Karpas-422 (cell line): ENCODE results near the gene CEACAM1. TPM values are rescaled to one million over a fixed set of nuclear protein-coding genes. Genes with fewer than 3 reads are reported as not detected.

ENCODE experiments used
- DNase-seq: peaks from one replicate; pipeline ENCODE4 v3.0.0-alpha.2; 2015
- H2AFZ ChIP-seq: fragments of 200-600 bp; sonication (generic); 2 replicates; pipeline ENCODE4 v1.6.1; 2014; ENCODE audit warnings: antibody characterized with exemption, low read length, mixed read lengths
- H3K27ac ChIP-seq: fragments of 200-600 bp; sonication (generic); 2 replicates; pipeline ENCODE4 v1.5.1; 2014; ENCODE audit warnings: mild to moderate bottlenecking, low read length, moderate library complexity
- H3K27me3 ChIP-seq: fragments of 200-600 bp; sonication (generic); 2 replicates; pipeline ENCODE4 v1.6.1; 2014; ENCODE audit warnings: low read length, mixed read lengths
- H3K36me3 ChIP-seq: fragments of 200-600 bp; sonication (generic); 2 replicates; pipeline ENCODE4 v1.6.1; 2014; ENCODE audit warnings: low read length, mixed read lengths; ENCODE audit not compliant: insufficient read depth
- H3K4me1 ChIP-seq: fragments of 200-600 bp; sonication (generic); 2 replicates; pipeline ENCODE4 v1.6.1; 2014; ENCODE audit warnings: mild to moderate bottlenecking, low read length, mixed read lengths
- H3K4me2 ChIP-seq: fragments of 200-600 bp; sonication (generic); 2 replicates; pipeline ENCODE4 v1.6.1; 2014; ENCODE audit warnings: low read length, low read depth, mild to moderate bottlenecking; ENCODE audit not compliant: poor library complexity, severe bottlenecking
- H3K4me3 ChIP-seq: fragments of 200-600 bp; sonication (generic); 2 replicates; pipeline ENCODE4 v1.5.1; 2014; ENCODE audit warnings: mild to moderate bottlenecking, antibody characterized with exemption, low read length, mixed read lengths
- H3K79me2 ChIP-seq: fragments of 200-600 bp; sonication (generic); 2 replicates; pipeline ENCODE4 v1.6.1; 2014; ENCODE audit warnings: mild to moderate bottlenecking, low read length, mixed read lengths
- H3K9ac ChIP-seq: fragments of 200-600 bp; sonication (generic); 2 replicates; pipeline ENCODE4 v1.6.0; 2014; ENCODE audit warnings: low read length
- H3K9me2 ChIP-seq: fragments of 200-600 bp; sonication (generic), shearing (Covaris generic); replicated peaks from 2 replicates; pipeline ENCODE4 v1.6.0; 2014; ENCODE audit warnings: mild to moderate bottlenecking, low read length, moderate library complexity; ENCODE audit not compliant: insufficient read depth
- H3K9me3 ChIP-seq: fragments of 300-700, 200-600 bp; sonication (generic); 2 replicates; pipeline ENCODE4 v1.6.1; 2014; ENCODE audit warnings: low read length, mixed read lengths
- H4K20me1 ChIP-seq: fragments of 200-600 bp; sonication (generic); 2 replicates; pipeline ENCODE4 v1.6.1; 2014; ENCODE audit warnings: mild to moderate bottlenecking, antibody characterized with exemption, low read length, low read depth; ENCODE audit not compliant: insufficient read depth
- total RNA-seq: library from RNA; depleted of rRNA; stranded (reverse); fragments of >200 nt; shearing (Covaris generic); gene quantifications from 2 replicates; pipeline ENCODE4 v1.2.3, GENCODE V29; 2014; ENCODE audit warnings: low replicate concordance

The CEACAM1 gene
- total RNA-seq, 1 experiment from 2014 or later = 0.56 TPM

GRCh38 chr19:42473686-42474085 lies 54.6 kb downstream of the CEACAM1 start:
- H4K20me1 ChIP-seq = no peaks in the 10 kb centered on the region
- no peak overlapping the region for H2AFZ ChIP-seq
- no peak overlapping the region for H3K9ac ChIP-seq
- no peaks in the 10 kb centered on the region for H3K79me2 ChIP-seq
- H3K27me3 ChIP-seq = no peaks in the 10 kb centered on the region
- no peak for DNase-seq
- H3K4me2 ChIP-seq = no peak overlapping the region
- no peaks in the 10 kb centered on the region for H3K9me3 ChIP-seq
- H3K9me2 ChIP-seq = no peaks in the 10 kb centered on the region
- H3K27ac ChIP-seq = no peak overlapping the region
- H3K4me1 ChIP-seq = no peaks in the 10 kb centered on the region
- no peaks in the 10 kb centered on the region for H3K36me3 ChIP-seq
- no peak overlapping the region for H3K4me3 ChIP-seq

GRCh38 chr19:42472402-42473147 lies 55.7 kb downstream of the CEACAM1 start:
- no peak for DNase-seq
- peaks cover 3% of the 10 kb centered on the region for H3K4me1 ChIP-seq
- no peak overlapping the region for H3K9ac ChIP-seq
- no peaks in the 10 kb centered on the region for H3K36me3 ChIP-seq
- H3K79me2 ChIP-seq = no peaks in the 10 kb centered on the region
- no peak overlapping the region for H2AFZ ChIP-seq
- H3K9me3 ChIP-seq = no peaks in the 10 kb centered on the region
- H3K4me3 ChIP-seq = no peak overlapping the region
- H3K4me2 ChIP-seq = no peak overlapping the region
- no peaks in the 10 kb centered on the region for H3K27me3 ChIP-seq
- H3K27ac ChIP-seq = no peak overlapping the region
- no peaks in the 10 kb centered on the region for H4K20me1 ChIP-seq
- H3K9me2 ChIP-seq = no peaks in the 10 kb centered on the region

GRCh38 chr19:42471554-42472249 lies 56.6 kb downstream of the CEACAM1 start:
- DNase-seq = peak; percentile 23
- Histone ChIP-seq H2AFZ (no peak overlapping the region), H3K4me2 (no peak overlapping the region), H3K4me1 (peaks cover 12% of the 10 kb centered on the region), H3K79me2 (no peaks in the 10 kb centered on the region), H3K9me2 (no peaks in the 10 kb centered on the region), H3K4me3 (no peak overlapping the region), H3K36me3 (no peaks in the 10 kb centered on the region), H3K9ac (no peak overlapping the region), H3K27ac (no peak overlapping the region), H3K27me3 (no peaks in the 10 kb centered on the region), H3K9me3 (no peaks in the 10 kb centered on the region), H4K20me1 (no peaks in the 10 kb centered on the region)

GRCh38 chr19:42469311-42470235 lies 58.7 kb downstream of the CEACAM1 start:
- H4K20me1 ChIP-seq = no peaks in the 10 kb centered on the region
- H3K9me2 ChIP-seq = no peaks in the 10 kb centered on the region
- H3K79me2 ChIP-seq = no peaks in the 10 kb centered on the region
- no peak overlapping the region for H3K4me2 ChIP-seq
- DNase-seq = peak; percentile 38
- no peak overlapping the region for H3K9ac ChIP-seq
- no peak overlapping the region for H3K27ac ChIP-seq
- H3K4me3 ChIP-seq = no peak overlapping the region
- peaks cover 29% of the 10 kb centered on the region for H3K4me1 ChIP-seq
- no peaks in the 10 kb centered on the region for H3K9me3 ChIP-seq
- H3K36me3 ChIP-seq = no peaks in the 10 kb centered on the region
- no peak overlapping the region for H2AFZ ChIP-seq
- H3K27me3 ChIP-seq = no peaks in the 10 kb centered on the region

- H3K9ac ChIP-seq = no peak overlapping the region
These were observed 59.9 kb downstream of the CEACAM1 start for GRCh38 chr19:42468273-42468796.

GRCh38 chr19:42467183-42467760 lies 61.0 kb downstream of the CEACAM1 start:
- Histone ChIP-seq H4K20me1 (no peaks in the 10 kb centered on the region), H3K27me3 (no peaks in the 10 kb centered on the region), H3K9me2 (no peaks in the 10 kb centered on the region), H3K79me2 (no peaks in the 10 kb centered on the region), H3K9ac (peak overlapping the region; percentile 63), H3K4me1 (peaks cover 46% of the 10 kb centered on the region), H3K4me2 (peak overlapping the region; percentile 63), H2AFZ (peak overlapping the region; percentile 54), H3K27ac (peak overlapping the region; percentile 86), H3K4me3 (no peak overlapping the region), H3K36me3 (no peaks in the 10 kb centered on the region), H3K9me3 (no peaks in the 10 kb centered on the region)
- peak; percentile 60 for DNase-seq

More at GRCh38 chr19:42468273-42468796, 59.9 kb downstream of the CEACAM1 start:
- H3K4me3 ChIP-seq = no peak overlapping the region
- no peak overlapping the region for H3K27ac ChIP-seq
- H3K79me2 ChIP-seq = no peaks in the 10 kb centered on the region
- peaks cover 35% of the 10 kb centered on the region for H3K4me1 ChIP-seq
- no peaks in the 10 kb centered on the region for H3K27me3 ChIP-seq
- no peak overlapping the region for H3K4me2 ChIP-seq
- peak; percentile 38 for DNase-seq
- H4K20me1 ChIP-seq = no peaks in the 10 kb centered on the region
- H2AFZ ChIP-seq = no peak overlapping the region
- no peaks in the 10 kb centered on the region for H3K9me2 ChIP-seq
- H3K36me3 ChIP-seq = no peaks in the 10 kb centered on the region
- no peaks in the 10 kb centered on the region for H3K9me3 ChIP-seq

GRCh38 chr19:42466521-42467182 lies 61.6 kb downstream of the CEACAM1 start:
- Histone ChIP-seq H4K20me1 (no peaks in the 10 kb centered on the region), H3K4me3 (peak overlapping the region; percentile 30; the same call in 1 of the 2 replicates), H3K9me3 (no peaks in the 10 kb centered on the region), H3K36me3 (no peaks in the 10 kb centered on the region), H3K9me2 (no peaks in the 10 kb centered on the region), H3K4me1 (peaks cover 52% of the 10 kb centered on the region), H3K4me2 (peak overlapping the region; percentile 63), H3K9ac (peak overlapping the region; percentile 63), H3K79me2 (no peaks in the 10 kb centered on the region), H3K27ac (peak overlapping the region; percentile 86), H3K27me3 (no peaks in the 10 kb centered on the region), H2AFZ (peak overlapping the region; percentile 54)
- DNase-seq = peak; percentile 76
